Bronchial epithelial cell (primary cell): ENCODE measurements around the gene NHS. TPM values are rescaled to one million over a fixed set of nuclear protein-coding genes. Genes with fewer than 3 reads are reported as not detected.

Experiments
- DNase-seq: peaks from one replicate; pipeline ENCODE4 v3.0.0-alpha.2; 2010; ENCODE audit warnings: low read depth
- FAIRE-seq: peaks from 2 replicates; lab custom pipeline; 2011; peaks lifted over from hg19 to GRCh38; lab: Jason Lieb, UNC
- H3K27me3 ChIP-seq: 2 replicates; pipeline ENCODE4 v1.5.1; 2011; ENCODE audit warnings: low read length; ENCODE audit not compliant: control insufficient read depth, insufficient read depth
- H3K36me3 ChIP-seq: 2 replicates; pipeline ENCODE4 v1.5.1; 2011; ENCODE audit warnings: low read length; ENCODE audit not compliant: control insufficient read depth, insufficient read depth
- H3K4me3 ChIP-seq: 2 replicates; pipeline ENCODE4 v1.5.1; 2011; ENCODE audit warnings: mild to moderate bottlenecking, low read depth, low read length, control low read depth
- CTCF ChIP-seq: IDR thresholded peaks from 2 replicates; pipeline ENCODE4 v1.5.1; 2011; ENCODE audit warnings: mild to moderate bottlenecking, moderate library complexity, low read length, control low read depth, inconsistent platforms; ENCODE audit not compliant: insufficient read depth, severe bottlenecking
- total RNA-seq: library from RNA; depleted of rRNA; stranded (reverse); fragments of >200 nt; gene quantifications from 2 replicates; pipeline ENCODE4 v1.2.1, GENCODE V29; 2014

NHS gene
- total RNA-seq, 1 donor from 2014 or later, result 0.79 TPM

DNA sequence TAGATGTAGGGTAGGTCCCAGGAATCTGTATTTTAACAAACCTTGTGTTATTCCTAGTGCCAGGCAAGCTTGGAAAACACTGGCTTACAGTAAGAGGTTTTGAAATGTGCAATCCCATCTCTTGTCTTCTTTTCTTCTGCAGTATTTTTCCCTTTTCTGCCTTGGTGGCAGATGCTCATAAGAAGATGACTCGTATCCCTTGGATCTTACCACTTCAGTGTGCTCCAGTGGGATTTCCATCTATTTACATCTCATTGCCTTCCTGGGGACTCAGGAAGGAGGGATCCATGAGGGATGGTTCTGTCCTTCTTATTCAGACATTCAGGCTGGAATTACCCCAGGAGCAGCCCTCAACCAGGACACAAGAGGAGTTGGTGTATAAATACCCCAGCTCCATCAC lies 136.6 kb downstream of the NHS start:
- no peak for TF ChIP-seq CTCF
- Histone ChIP-seq H3K27me3 (no peaks in the 10 kb centered on the region), H3K4me3 (no peak overlapping the region), H3K36me3 (no peaks in the 10 kb centered on the region)
- DNase-seq (no peak), FAIRE-seq (no peak)

DNA sequence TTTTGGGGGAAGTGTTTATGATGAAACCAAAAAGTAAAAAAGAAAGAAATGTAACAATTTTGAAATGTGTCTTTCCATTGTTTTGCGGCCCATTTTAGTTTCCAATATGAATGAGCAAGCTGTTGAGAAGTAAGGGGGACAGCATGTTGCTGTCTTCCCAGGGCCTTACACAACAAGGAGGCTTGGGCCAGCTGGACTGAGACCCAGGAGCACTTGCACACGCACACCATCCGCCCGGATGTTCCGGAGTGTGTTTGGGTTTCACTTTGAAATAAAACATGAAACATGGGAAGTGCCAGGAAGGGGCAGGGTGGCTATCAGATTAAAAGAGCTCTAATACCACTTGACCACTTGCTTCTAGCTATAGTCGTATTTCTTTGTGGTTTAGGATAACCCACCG lies 144.4 kb downstream of the NHS start:
- Histone ChIP-seq H3K4me3 (no peak overlapping the region), H3K36me3 (no peaks in the 10 kb centered on the region), H3K27me3 (no peaks in the 10 kb centered on the region)
- DNase-seq (no peak), FAIRE-seq (no peak)
- no peak for TF ChIP-seq CTCF

DNA sequence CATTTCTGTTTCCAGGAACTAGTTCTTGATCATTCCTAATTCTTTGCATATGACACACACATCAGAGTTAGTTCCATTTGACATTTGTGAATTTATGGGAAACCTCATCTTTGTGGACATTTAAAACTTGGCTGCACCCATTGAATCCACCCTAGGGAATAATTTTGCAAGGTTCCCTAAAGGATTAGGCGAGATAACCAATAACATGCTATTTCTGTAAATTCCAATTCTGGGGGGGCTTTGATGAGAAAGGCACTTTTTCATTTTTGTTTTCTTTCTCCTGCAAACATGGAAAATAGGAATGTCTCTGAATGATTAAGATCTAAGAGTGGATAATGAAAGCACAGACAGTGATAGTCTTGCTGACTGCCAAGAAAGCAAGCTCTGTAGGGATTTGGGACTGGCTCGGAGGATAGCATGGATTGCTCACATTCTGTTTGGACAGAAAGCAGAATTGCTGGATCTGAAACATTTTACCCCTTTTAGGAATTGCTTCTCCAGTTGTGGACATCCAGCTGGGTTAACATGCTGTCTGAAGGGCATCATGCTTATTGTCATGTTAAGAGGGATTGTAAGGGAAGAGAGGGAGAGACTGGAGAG lies 145.1 kb downstream of the NHS start:
- no peak for FAIRE-seq
- no peak for DNase-seq

GRCh38 chrX:17521871-17522693 lies 147.1 kb downstream of the NHS start:
- Histone ChIP-seq H3K36me3 (no peaks in the 10 kb centered on the region), H3K4me3 (no peak overlapping the region), H3K27me3 (no peaks in the 10 kb centered on the region)
- TF ChIP-seq CTCF, result no peak
- peak; percentile 17 for DNase-seq
- no peak for FAIRE-seq

More for the DNA sequence above, 145.1 kb downstream of the NHS start:
- TF ChIP-seq CTCF, result no peak
- H3K36me3 ChIP-seq, result no peaks in the 10 kb centered on the region
- H3K27me3 ChIP-seq, result no peaks in the 10 kb centered on the region
- H3K4me3 ChIP-seq, result no peak overlapping the region

GRCh38 chrX:17525266-17525665 lies 150.3 kb downstream of the NHS start:
- no peak for DNase-seq
- Histone ChIP-seq H3K4me3 (no peak overlapping the region), H3K27me3 (no peaks in the 10 kb centered on the region), H3K36me3 (no peaks in the 10 kb centered on the region)
- FAIRE-seq, result no peak
- TF ChIP-seq CTCF, result no peak
